ENCODE data around the gene MAGEC3.

Gene MAGEC3

GRCh38 chrX:141947350-141947749 lies 109.2 kb downstream of the MAGEC3 start:
- no peak for TF ChIP-seq CTCF (IDR thresholded peaks at IDR 0.05; ENCODE audit: low read depth, low read length)
- H3K4me3 ChIP-seq (ENCODE audit: low read depth, low read length): no peak overlapping the region
- no peak overlapping the region for H3K27ac ChIP-seq
- DNase-seq: no peak
- H3K36me3 ChIP-seq: no peaks in the 10 kb centered on the region
- H3K27me3 ChIP-seq (ENCODE audit: insufficient read depth, low read depth, severe bottlenecking): peaks cover 9% of the 10 kb centered on the region
- no peaks in the 10 kb centered on the region for H3K9me3 ChIP-seq (ENCODE audit: severe bottlenecking)

All from WERI-Rb-1 (cell line).